Astrocyte of the cerebellum (primary cell): ENCODE data around the gene EP400.

Source experiments
- DNase-seq: peaks from one replicate; pipeline ENCODE4 v3.0.0-alpha.2; 2011; ENCODE audit warnings: low read depth
- H3K4me3 ChIP-seq: 2 replicates; pipeline ENCODE4 v1.5.1; 2011; ENCODE audit warnings: mild to moderate bottlenecking, low read depth, low read length, moderate library complexity
- in situ Hi-C: cut with HindIII; loops from 2 replicates; pipeline ENCODE4 v1.10.0; 2017; ENCODE audit warnings: low sequenced_read_pairs
- TF ChIP-seq, protein P1 (sequence below): IDR thresholded peaks from 2 replicates; pipeline ENCODE4 v1.5.1; 2012; ENCODE audit warnings: low read length, low read depth, moderate library complexity, mild to moderate bottlenecking; ENCODE audit errors: missing control alignments

The EP400 gene

DNA sequence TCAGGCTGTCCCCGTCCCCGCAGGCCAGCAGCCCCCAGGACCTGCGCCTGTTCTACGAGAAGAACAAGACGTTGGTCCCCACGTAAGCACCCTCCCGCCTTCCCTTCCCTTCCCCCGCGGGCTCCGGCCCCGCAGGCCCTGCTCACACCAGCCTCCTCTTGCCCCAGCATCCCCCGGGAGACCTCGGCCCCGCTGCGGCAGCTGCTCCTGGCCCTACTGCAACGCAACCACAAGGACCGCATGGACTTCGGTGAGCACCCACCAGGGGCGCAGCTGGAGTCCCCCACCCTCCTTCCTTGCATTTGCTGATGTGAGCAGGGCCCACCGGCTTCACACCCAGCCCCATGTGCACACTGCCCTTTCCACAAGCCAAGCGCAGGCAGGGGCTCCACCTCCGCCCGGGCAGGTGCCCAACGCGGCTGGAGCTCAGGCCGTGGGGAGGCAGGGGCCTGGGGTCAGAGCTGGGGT lies 40.0 kb upstream of the EP400 start:
- DNase-seq, result no peak
- TF ChIP-seq, protein P1, sequence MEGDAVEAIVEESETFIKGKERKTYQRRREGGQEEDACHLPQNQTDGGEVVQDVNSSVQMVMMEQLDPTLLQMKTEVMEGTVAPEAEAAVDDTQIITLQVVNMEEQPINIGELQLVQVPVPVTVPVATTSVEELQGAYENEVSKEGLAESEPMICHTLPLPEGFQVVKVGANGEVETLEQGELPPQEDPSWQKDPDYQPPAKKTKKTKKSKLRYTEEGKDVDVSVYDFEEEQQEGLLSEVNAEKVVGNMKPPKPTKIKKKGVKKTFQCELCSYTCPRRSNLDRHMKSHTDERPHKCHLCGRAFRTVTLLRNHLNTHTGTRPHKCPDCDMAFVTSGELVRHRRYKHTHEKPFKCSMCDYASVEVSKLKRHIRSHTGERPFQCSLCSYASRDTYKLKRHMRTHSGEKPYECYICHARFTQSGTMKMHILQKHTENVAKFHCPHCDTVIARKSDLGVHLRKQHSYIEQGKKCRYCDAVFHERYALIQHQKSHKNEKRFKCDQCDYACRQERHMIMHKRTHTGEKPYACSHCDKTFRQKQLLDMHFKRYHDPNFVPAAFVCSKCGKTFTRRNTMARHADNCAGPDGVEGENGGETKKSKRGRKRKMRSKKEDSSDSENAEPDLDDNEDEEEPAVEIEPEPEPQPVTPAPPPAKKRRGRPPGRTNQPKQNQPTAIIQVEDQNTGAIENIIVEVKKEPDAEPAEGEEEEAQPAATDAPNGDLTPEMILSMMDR, result no peak
- in situ Hi-C loops, result no loop called here
- no peak overlapping the region for H3K4me3 ChIP-seq

DNA sequence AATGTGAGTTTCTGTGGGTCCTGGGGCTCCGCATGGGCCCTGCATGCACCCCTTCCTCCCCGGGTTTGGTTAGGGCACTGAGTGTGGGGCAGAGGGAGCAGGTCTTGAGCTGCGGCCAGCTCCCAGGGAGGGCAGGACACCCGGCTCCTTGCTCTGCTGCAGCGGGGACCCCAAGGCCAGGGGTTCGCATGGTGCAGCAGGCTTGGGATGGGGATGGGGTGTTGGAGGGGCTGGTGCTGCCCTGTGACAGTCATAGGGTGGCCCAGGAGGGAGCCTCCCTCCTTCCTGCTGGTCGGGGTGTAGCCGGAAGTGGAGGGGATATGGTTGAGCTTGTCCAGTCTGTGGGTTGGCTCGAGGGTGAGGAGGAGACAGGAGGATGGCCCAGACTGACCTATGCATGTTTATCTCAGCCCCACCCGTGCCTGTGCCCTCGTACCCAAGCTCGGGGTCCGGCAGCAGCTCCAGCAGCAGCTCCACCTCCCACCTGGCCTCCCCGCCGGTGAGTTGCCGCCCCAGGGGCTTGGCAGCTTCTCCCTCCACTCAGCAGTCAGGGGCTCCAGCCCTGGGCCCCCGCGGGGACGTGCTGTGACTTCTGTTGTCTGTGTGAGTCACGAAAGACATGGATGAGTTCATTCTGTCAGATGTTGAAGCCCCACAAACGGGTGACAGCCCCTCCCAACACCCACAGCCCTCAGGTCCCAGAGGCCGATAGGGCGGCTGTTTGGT lies 39.3 kb upstream of the EP400 start:
- in situ Hi-C loops, result no loop called here
- no peak overlapping the region for H3K4me3 ChIP-seq
- DNase-seq, result no peak

DNA sequence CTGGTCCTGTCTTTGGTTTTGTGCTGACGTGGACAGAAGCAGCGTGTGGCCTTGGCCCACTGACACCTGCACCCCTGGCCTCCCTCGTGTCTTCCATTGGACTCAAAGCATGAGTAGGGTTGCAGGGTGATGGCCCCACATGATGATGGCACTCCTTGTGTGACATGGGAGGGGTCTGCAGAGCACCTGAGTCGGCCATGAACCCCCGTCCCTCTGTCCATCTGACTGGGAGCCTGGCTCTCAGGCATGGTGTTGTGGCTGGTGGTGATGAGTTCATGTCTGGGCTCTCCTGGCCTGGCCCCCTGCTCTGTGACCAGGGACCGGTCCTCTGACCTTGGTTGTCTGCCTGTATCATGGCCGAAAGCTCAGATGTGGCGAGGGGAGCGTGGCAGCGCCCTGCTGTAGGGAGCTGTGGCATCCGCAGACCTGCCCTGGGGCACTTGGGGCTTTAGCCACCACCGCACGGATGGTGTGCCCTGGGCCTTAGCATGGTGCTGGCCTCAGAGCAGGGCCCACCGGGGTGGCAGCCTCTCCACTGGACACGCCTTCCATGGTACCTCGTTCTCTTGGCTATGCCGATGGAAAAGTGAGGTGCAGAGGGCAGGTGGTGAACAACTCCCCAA lies 38.6 kb upstream of the EP400 start:
- TF ChIP-seq, protein P1, result no peak
- DNase-seq, result no peak
- H3K4me3 ChIP-seq, result no peak overlapping the region
- in situ Hi-C loops, result no loop called here

More for the DNA sequence above, 39.3 kb upstream of the EP400 start:
- TF ChIP-seq, protein P1, result no peak

DNA sequence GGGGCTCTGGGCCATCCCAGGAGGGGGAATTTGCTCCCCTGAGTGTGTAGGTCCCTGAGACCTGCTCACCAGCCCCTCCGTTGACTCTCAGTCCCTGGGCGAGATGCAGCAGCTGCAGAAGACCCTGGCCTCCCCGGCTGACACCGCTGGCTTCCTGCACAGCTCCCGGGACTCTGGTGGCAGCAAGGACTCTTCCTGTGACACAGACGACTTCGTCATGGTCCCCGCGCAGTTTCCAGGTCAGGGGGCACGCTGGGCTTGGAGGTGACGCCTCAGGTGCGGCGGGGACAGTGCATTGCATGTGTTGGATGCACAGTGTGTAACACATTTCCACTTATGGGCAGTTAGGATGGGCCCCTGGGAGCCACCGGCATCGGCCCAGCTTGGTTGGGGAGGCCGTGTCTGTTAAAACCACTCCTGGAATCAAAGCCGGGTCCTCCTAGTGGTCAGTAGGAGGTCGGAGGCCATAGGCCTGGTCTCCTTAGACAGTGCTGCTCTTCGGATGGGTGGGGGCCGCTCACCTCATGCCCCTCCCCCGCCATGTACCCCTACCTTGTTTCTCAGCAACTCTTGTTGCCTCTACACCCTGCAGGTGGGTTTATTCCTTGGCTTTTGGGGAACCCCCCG lies 37.8 kb upstream of the EP400 start:
- no peak overlapping the region for H3K4me3 ChIP-seq
- TF ChIP-seq, protein P1, result peak; percentile 2
- DNase-seq, result no peak
- in situ Hi-C loops, result no loop called here

DNA sequence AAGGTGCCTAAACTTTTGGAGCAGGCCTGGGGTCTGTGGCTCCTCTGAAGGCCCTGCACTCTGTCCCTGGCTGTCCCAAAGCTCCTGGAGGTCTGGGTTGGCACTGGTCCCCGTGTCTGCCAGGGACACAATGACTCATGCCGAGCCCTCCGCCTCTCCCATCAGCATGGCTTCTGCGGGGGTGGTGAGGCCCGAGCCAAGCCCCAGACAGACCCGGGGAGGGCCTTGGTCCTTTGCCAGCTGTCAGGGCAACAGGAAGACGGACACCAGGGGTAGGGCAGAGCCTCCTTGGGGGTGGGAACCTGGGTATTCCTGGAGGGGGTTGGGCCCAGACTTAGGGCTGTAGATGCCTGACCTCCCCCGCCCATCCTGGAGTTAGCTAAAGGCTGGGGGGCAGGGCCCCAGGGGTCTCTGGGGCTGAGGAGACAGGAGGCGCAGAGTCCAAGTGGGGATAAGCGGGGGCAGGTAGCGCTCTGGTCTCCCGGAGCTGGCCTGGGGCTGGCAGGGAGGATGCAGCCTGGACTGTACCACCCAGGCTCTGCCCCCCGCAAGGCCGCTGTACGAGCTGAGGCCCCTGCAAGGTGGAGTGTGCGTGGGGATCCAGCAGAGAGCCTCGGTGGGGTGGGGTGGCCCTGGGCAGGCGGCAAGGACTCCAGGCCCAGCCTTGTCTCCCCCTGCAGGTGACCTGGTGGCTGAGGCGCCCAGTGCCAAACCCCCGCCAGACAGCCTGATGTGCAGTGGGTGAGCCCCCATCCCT lies 37.0 kb upstream of the EP400 start:
- DNase-seq, result peak; percentile 42
- H3K4me3 ChIP-seq, result no peak overlapping the region
- TF ChIP-seq, protein P1, result peak; percentile 25
- in situ Hi-C loops, result no loop called here

DNA sequence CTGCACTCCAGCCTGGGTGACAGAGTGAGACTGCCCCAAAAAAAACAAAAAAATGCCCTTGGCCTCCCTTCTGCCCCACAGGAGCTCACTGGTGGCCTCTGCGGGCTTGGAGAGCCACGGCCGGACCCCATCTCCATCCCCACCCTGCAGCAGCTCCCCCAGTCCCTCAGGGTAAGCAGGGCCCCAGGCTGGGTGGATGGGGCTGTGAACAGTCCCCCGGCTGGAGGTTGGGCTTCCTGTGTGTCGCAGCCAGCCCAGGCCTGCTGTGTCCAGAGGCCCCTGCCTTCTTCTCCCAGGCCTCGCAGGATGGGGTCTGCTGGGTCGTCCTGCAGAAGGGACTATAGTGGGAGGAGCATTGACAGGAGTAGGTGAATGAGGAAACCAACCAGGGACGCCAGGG lies 36.1 kb upstream of the EP400 start:
- DNase-seq, result no peak
- TF ChIP-seq, protein P1, result no peak
- in situ Hi-C loops, result no loop called here

More for the DNA sequence above, 36.1 kb upstream of the EP400 start:
- no peak overlapping the region for H3K4me3 ChIP-seq
